Large intestine (tissue), 3 donors: ENCODE results near the gene MYH13. TPM values are rescaled to one million over a fixed set of nuclear protein-coding genes. Genes with fewer than 3 reads are reported as not detected.

Source experiments
- DNase-seq, 2 donors: peaks; one replicate each; pipeline versions ENCODE4 v3.0.0 to v3.0.0-alpha.2; 2013
- H3K27ac ChIP-seq: one replicate; pipeline ENCODE4 v1.5.1; 2013; ENCODE audit warnings: low read length
- H3K27me3 ChIP-seq: 2 replicates; pipeline ENCODE4 v1.6.1; 2013; ENCODE audit warnings: low read length; ENCODE audit not compliant: control insufficient read depth, insufficient read depth
- H3K36me3 ChIP-seq: 2 replicates; pipeline ENCODE4 v1.6.1; 2013; ENCODE audit warnings: low read length; ENCODE audit not compliant: control insufficient read depth, insufficient read depth
- H3K4me1 ChIP-seq: one replicate; pipeline ENCODE4 v1.6.1; 2013; ENCODE audit warnings: low read length; ENCODE audit not compliant: control insufficient read depth, insufficient read depth
- H3K4me3 ChIP-seq: one replicate; pipeline ENCODE4 v1.5.1; 2013; ENCODE audit warnings: low read length
- H3K9me3 ChIP-seq: one replicate; pipeline ENCODE4 v1.6.1; 2013; ENCODE audit warnings: mild to moderate bottlenecking, low read depth, low read length, moderate library complexity; ENCODE audit not compliant: control insufficient read depth
- WGBS: methylation state at CpG from one replicate; pipeline ENCODE4 v1.1.5; 2013; ENCODE audit warnings: low lambda C conversion rate; ENCODE audit not compliant: insufficient coverage; 5-methylcytosine and 5-hydroxymethylcytosine counted together
- polyA plus RNA-seq: library from polyadenylated mRNA; unstranded; fragments of 120-200 nt; gene quantifications from one replicate; pipeline ENCODE4 v1.2.1, GENCODE V29; 2013

MYH13 gene
- polyA plus RNA-seq, 1 donor = 0.04 TPM

- Histone ChIP-seq H3K27ac (no peak overlapping the region), H3K4me3 (no peak overlapping the region), H3K36me3 (no peaks in the 10 kb centered on the region), H3K9me3 (no peaks in the 10 kb centered on the region), H3K4me1 (no peaks in the 10 kb centered on the region), H3K27me3 (peaks cover 5% of the 10 kb centered on the region)
- no peak for DNase-seq
- WGBS = no CpG with 5 or more reads among the region's 4 CpGs
Observed at GRCh38 chr17:10325031-10325695, 47.6 kb downstream of the MYH13 start.

- Histone ChIP-seq H3K4me3 (no peak overlapping the region), H3K27me3 (peaks cover 4% of the 10 kb centered on the region), H3K27ac (no peak overlapping the region), H3K9me3 (no peaks in the 10 kb centered on the region), H3K36me3 (no peaks in the 10 kb centered on the region), H3K4me1 (no peaks in the 10 kb centered on the region)
- no peak for DNase-seq
- WGBS = 90% methylated on average over 2 of the region's 11 CpGs
Observed at GRCh38 chr17:10323812-10324610, 48.8 kb downstream of the MYH13 start.

- WGBS = no CpG with 5 or more reads among the region's 9 CpGs
- no peak overlapping the region for H3K4me3 ChIP-seq
Observed at GRCh38 chr17:10318535-10318934, 54.3 kb downstream of the MYH13 start.

GRCh38 chr17:10317543-10317834 is 55.3 kb downstream of the MYH13 start:
- H3K27ac ChIP-seq = no peak overlapping the region
- WGBS = no CpG with 5 or more reads among the region's 5 CpGs
- peaks cover 7% of the 10 kb centered on the region for H3K27me3 ChIP-seq
- H3K4me3 ChIP-seq = no peak overlapping the region
- no peak for DNase-seq
- no peaks in the 10 kb centered on the region for H3K4me1 ChIP-seq
- H3K9me3 ChIP-seq = no peaks in the 10 kb centered on the region
- H3K36me3 ChIP-seq = no peaks in the 10 kb centered on the region

More at GRCh38 chr17:10318535-10318934, 54.3 kb downstream of the MYH13 start:
- no peak for DNase-seq
- Histone ChIP-seq H3K27ac (no peak overlapping the region), H3K4me1 (no peaks in the 10 kb centered on the region), H3K9me3 (no peaks in the 10 kb centered on the region), H3K36me3 (no peaks in the 10 kb centered on the region), H3K27me3 (peaks cover 7% of the 10 kb centered on the region)

- Histone ChIP-seq H3K36me3 (no peaks in the 10 kb centered on the region), H3K27ac (no peak overlapping the region), H3K4me3 (no peak overlapping the region), H3K27me3 (peaks cover 7% of the 10 kb centered on the region), H3K4me1 (no peaks in the 10 kb centered on the region), H3K9me3 (no peaks in the 10 kb centered on the region)
- DNase-seq = peak; percentile 32 to 43
- 79% methylated on average over 11 of the region's 19 CpGs for WGBS
Observed at GRCh38 chr17:10316801-10317542, 55.8 kb downstream of the MYH13 start.

- peaks cover 2% of the 10 kb centered on the region for H3K27me3 ChIP-seq
- DNase-seq = no peak
- H3K4me1 ChIP-seq = no peaks in the 10 kb centered on the region
- H3K4me3 ChIP-seq = no peak overlapping the region
- H3K9me3 ChIP-seq = peaks cover 4% of the 10 kb centered on the region
- WGBS = no CpG with 5 or more reads among the region's 5 CpGs
- H3K27ac ChIP-seq = no peak overlapping the region
- no peaks in the 10 kb centered on the region for H3K36me3 ChIP-seq
Observed at GRCh38 chr17:10314329-10314728, 58.5 kb downstream of the MYH13 start.

- no peaks in the 10 kb centered on the region for H3K36me3 ChIP-seq
- H3K27ac ChIP-seq = no peak overlapping the region
- peaks cover 2% of the 10 kb centered on the region for H3K27me3 ChIP-seq
- peaks cover 8% of the 10 kb centered on the region for H3K9me3 ChIP-seq
- H3K4me1 ChIP-seq = no peaks in the 10 kb centered on the region
- H3K4me3 ChIP-seq = no peak overlapping the region
- no peak for DNase-seq
- 100% methylated on average over 1 of the region's 17 CpGs for WGBS
Observed at GRCh38 chr17:10313037-10313672, 59.7 kb downstream of the MYH13 start.

- no peaks in the 10 kb centered on the region for H3K4me1 ChIP-seq
- H3K27me3 ChIP-seq = peaks cover 2% of the 10 kb centered on the region
- H3K4me3 ChIP-seq = no peak overlapping the region
- no peak overlapping the region for H3K27ac ChIP-seq
- no peaks in the 10 kb centered on the region for H3K36me3 ChIP-seq
- no peak for DNase-seq
- 77% methylated on average over 3 of the region's 6 CpGs for WGBS
- peaks cover 8% of the 10 kb centered on the region for H3K9me3 ChIP-seq
Observed at GRCh38 chr17:10311131-10311530, 61.7 kb downstream of the MYH13 start.

GRCh38 chr17:10309003-10309974 is 63.5 kb downstream of the MYH13 start:
- Histone ChIP-seq H3K27ac (no peak overlapping the region), H3K27me3 (no peaks in the 10 kb centered on the region), H3K4me1 (no peaks in the 10 kb centered on the region), H3K9me3 (peaks cover 8% of the 10 kb centered on the region), H3K36me3 (no peaks in the 10 kb centered on the region), H3K4me3 (no peak overlapping the region)
- DNase-seq = no peak
- WGBS = 98% methylated on average over 8 of the region's 44 CpGs
